ENCODE data around the gene CHD6.

DNA sequence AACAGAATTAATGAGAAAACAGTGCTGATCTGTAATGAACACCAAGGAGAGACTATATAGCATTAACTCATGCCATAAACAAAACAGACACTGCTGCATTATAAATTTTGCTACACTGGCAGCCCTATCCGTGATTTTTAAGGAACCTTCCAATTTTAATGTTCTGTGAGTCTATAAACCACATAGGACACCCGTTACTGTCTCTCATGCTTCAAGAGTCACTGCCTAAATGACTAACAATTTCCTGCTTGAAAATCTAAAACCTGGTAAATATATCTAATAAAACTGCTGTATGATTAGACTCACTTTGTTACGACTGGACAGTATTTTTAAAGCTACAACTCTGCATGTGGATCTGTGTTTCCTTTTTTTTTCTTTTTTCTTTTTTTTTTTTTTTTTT lies 8.7 kb downstream of the CHD6 start:
- TF ChIP-seq, protein P1, sequence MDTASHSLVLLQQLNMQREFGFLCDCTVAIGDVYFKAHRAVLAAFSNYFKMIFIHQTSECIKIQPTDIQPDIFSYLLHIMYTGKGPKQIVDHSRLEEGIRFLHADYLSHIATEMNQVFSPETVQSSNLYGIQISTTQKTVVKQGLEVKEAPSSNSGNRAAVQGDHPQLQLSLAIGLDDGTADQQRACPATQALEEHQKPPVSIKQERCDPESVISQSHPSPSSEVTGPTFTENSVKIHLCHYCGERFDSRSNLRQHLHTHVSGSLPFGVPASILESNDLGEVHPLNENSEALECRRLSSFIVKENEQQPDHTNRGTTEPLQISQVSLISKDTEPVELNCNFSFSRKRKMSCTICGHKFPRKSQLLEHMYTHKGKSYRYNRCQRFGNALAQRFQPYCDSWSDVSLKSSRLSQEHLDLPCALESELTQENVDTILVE (CRISPR knock-in tag; IDR thresholded peaks at IDR 0.05), result no peak
- no peak for TF ChIP-seq ZNF354B (CRISPR knock-in tag; IDR thresholded peaks at IDR 0.05)
- no peak for TF ChIP-seq KDM6A (CRISPR knock-in tag; IDR thresholded peaks at IDR 0.05; ENCODE audit: low read depth)
- TF ChIP-seq EP300 (IDR thresholded peaks at IDR 0.05; ENCODE audit: low read depth in 2 of 2, low read length in 2 of 2), result no peak
- no peak for TF ChIP-seq EP300 (CRISPR knock-in tag; IDR thresholded peaks at IDR 0.05; ENCODE audit: borderline replicate concordance)
- TF ChIP-seq, protein P2, sequence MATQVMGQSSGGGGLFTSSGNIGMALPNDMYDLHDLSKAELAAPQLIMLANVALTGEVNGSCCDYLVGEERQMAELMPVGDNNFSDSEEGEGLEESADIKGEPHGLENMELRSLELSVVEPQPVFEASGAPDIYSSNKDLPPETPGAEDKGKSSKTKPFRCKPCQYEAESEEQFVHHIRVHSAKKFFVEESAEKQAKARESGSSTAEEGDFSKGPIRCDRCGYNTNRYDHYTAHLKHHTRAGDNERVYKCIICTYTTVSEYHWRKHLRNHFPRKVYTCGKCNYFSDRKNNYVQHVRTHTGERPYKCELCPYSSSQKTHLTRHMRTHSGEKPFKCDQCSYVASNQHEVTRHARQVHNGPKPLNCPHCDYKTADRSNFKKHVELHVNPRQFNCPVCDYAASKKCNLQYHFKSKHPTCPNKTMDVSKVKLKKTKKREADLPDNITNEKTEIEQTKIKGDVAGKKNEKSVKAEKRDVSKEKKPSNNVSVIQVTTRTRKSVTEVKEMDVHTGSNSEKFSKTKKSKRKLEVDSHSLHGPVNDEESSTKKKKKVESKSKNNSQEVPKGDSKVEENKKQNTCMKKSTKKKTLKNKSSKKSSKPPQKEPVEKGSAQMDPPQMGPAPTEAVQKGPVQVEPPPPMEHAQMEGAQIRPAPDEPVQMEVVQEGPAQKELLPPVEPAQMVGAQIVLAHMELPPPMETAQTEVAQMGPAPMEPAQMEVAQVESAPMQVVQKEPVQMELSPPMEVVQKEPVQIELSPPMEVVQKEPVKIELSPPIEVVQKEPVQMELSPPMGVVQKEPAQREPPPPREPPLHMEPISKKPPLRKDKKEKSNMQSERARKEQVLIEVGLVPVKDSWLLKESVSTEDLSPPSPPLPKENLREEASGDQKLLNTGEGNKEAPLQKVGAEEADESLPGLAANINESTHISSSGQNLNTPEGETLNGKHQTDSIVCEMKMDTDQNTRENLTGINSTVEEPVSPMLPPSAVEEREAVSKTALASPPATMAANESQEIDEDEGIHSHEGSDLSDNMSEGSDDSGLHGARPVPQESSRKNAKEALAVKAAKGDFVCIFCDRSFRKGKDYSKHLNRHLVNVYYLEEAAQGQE (IDR thresholded peaks at IDR 0.05; ENCODE audit: borderline replicate concordance in 1 of 2, low read depth in 1 of 2, low read length in 2 of 2), result no peak
- TF ChIP-seq KLF16 (CRISPR knock-in tag; IDR thresholded peaks at IDR 0.05), result no peak
- TF ChIP-seq TBL1XR1 (IDR thresholded peaks at IDR 0.05; ENCODE audit: borderline replicate concordance, low read length, partially characterized antibody), result no peak
- TF ChIP-seq, protein P3, sequence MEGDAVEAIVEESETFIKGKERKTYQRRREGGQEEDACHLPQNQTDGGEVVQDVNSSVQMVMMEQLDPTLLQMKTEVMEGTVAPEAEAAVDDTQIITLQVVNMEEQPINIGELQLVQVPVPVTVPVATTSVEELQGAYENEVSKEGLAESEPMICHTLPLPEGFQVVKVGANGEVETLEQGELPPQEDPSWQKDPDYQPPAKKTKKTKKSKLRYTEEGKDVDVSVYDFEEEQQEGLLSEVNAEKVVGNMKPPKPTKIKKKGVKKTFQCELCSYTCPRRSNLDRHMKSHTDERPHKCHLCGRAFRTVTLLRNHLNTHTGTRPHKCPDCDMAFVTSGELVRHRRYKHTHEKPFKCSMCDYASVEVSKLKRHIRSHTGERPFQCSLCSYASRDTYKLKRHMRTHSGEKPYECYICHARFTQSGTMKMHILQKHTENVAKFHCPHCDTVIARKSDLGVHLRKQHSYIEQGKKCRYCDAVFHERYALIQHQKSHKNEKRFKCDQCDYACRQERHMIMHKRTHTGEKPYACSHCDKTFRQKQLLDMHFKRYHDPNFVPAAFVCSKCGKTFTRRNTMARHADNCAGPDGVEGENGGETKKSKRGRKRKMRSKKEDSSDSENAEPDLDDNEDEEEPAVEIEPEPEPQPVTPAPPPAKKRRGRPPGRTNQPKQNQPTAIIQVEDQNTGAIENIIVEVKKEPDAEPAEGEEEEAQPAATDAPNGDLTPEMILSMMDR (CRISPR knock-in tag; IDR thresholded peaks at IDR 0.05), result no peak

Measured in HepG2 (cell line).